ENCODE measurements around the gene MTF1. TPM values are rescaled to one million over a fixed set of nuclear protein-coding genes. Genes with fewer than 3 reads are reported as not detected.

MTF1 gene
- 1.7 and 1.8 TPM in 2 replicates for total RNA-seq

DNA sequence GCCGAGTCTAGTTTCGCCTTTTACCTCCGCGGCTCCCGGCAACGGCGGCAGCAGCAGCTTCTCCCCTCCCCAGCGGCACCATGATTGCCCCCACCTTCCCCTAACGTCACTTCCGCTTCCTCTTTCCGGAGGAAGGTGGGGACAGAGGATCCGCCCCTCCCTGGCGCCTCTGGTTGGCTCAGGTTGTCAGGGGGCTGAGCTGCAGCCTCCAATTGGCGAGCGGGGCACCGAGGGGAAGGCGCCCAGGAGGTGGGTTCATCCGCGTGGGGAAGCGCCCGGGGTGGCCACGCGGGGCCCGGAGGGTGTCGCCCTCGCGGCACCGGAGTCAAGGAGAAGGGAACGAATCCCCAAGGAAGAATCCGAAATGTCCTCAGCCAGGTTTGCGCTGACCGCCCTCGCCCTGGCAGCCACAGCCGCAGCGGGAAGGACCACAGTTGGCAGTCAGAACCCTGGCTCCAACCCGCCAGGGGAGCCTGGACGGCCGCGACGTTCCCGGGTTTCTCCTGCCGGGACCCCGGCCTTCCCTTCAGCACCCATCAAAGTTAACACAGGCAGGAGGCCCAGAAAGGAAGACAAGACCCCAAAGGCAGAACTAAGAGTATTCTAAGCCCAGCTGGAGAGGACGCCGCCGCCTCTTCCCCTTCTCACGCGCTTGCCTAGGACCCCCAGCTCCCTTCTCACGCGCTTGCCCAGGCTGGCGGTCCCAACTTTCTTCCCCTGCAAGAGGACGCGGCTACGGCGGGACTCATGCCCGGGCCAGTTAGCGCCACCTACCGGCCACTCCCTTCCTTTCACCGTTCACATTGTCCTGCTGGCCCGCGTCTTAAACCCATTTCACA is at the start of gene MTF1:
Gene MTF1, minus strand, starts transcription at position 86 of the 839 bp plus-strand sequence. CDS start 1,934 bp downstream, outside the sequence.

DNA sequence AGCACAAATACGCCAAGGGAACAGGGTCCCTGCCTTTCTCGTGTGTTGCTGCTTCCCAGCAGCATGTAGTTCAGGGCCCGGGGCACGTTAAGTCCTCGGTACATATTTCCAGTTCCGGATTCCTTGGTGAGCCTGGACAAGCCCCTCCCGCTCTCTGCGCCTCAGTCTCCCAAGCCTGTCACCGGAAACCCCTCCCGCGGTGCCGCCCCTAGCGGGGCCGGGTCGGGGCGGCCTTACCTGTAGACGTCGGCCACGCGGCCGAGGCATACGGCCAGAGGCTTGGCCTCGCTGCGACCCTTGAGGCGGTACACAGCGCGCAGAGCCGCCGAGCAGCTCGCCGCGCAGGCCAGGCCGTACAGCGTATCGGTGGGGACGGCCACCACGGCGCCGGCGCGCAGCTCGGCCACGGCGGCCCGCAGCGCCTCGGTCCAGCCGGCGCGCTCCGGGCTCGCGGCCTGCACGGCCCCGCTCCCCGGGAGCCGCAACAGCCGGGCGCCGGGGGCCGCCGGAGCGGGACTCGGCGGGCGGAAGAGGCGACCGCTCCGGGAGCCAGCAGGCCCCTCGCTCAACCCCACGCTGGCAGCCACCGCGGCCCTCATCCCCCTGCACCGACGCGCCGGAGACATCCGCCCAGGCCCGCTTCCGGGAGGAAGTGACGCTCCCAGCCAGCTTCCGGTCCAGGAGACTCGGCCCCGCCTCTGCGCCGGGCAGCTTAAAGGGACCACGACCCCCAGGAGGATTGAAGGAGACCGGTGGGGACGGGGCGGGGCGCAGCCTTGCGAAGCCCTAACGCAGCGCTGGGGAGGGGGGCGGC is 51.6 kb downstream of the MTF1 start, which contains the start of the genes C1orf122 and YRDC:
Gene C1orf122, plus strand, starts transcription at position 236 of the 814 bp plus-strand sequence. CDS start 615 bp downstream, outside the sequence.
Gene YRDC, minus strand, starts transcription at position 654 of the 814 bp plus-strand sequence. Its CDS starts 28 bp downstream, at position 626.

DNA sequence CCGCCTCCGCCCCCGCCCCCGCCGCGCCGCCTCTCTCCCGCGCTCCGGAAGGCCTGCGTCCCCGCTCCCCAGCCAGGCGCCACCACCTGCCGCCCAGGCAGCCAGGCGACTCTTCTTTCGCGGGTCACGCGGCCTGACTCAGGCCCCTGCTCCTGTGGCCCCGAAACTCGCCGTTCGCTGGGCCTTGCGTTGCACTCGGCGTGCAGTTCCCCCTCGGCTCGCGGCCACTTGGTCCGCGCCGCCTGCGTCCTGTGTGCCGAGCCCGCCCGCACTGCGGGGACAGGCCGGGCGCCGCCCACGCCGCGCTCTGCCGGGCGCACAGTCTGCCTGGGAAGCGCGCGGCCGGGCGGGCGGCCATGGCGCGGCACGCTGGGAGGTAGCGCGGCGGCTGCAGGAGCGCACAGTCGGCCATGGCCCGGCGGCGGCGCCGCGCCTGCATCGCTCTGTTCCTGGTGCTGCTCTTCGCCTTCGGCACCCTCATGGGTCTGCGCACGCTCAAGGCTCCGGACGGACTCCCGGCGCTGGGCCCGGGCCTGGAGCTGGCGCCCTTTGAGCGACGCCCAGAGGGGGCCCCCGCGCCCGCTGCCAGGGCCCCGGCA is 65.5 kb downstream of the MTF1 start, which contains the start of gene MANEAL:
Gene MANEAL, plus strand, starts transcription at position 75 of the 599 bp plus-strand sequence. Its CDS starts 336 bp downstream, at position 411.

DNA sequence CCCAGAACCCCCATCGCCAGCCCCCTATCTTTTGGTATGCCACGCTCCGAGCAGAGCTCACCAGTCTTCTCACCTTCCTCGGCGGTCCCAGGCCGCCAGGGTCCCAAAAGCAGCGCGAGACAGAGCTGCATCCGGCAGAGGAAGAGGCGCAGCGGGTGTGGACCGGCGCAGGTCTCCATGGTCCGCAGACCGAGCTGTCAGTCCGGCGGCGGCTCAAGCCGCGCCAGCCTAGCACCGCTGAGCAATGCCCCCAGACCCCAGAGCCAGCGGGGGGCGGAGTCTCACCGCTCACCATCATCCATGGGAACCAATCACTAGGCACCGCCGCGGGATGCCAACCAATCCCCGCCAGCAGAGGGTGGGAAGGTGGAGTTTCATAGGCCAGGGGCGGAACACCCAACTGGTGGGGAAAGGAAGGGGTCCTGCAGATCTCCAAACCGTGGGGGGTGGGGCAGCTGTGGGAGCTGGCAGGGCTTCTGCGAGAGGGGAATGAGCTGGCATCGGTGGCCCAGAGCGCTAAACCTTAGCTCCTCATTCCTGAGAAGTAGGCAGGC is 94.4 kb downstream of the MTF1 start, which contains the start of gene EPHA10:
Gene EPHA10, minus strand, starts transcription at position 233 of the 554 bp plus-strand sequence. Its CDS starts 54 bp downstream, at position 179.

Other genes with a start within 250 kb of the MTF1 start
- gene RSPO1, start 224.7 kb downstream of the MTF1 start, total RNA-seq = 0.18 TPM in 1 of 2 replicates, not detected in the other
- 23.4 and 31.4 TPM in 2 replicates for gene CDCA8, start 167.1 kb downstream of the MTF1 start, total RNA-seq
- not detected in 2 replicates for gene EPHA10, start 94.5 kb downstream of the MTF1 start, total RNA-seq
- gene MANEAL, start 65.7 kb downstream of the MTF1 start, total RNA-seq = 0.35 TPM in 1 of 2 replicates, not detected in the other
- gene C1orf122, start 51.8 kb downstream of the MTF1 start, total RNA-seq = 61.5 and 91.7 TPM in 2 replicates
- 17.0 and 18.3 TPM in 2 replicates for gene YRDC, start 51.4 kb downstream of the MTF1 start, total RNA-seq
- gene INPP5B, start 87.5 kb upstream of the MTF1 start, total RNA-seq = 19.7 and 21.9 TPM in 2 replicates
- gene SF3A3, start 130.4 kb upstream of the MTF1 start, total RNA-seq = 54.2 and 72.1 TPM in 2 replicates
- gene FHL3, start 145.9 kb upstream of the MTF1 start, total RNA-seq = 55.3 and 59.4 TPM in 2 replicates
- gene UTP11, start 153.1 kb upstream of the MTF1 start, total RNA-seq = 37.2 and 48.9 TPM in 2 replicates
- gene POU3F1, start 187.2 kb upstream of the MTF1 start, total RNA-seq = not detected in 2 replicates